ENCODE measurements around the gene DLL3. TPM values are rescaled to one million over a fixed set of nuclear protein-coding genes. Genes with fewer than 3 reads are reported as not detected.
A peak's percentile ranks its signal among the peaks of the same experiment; 100 is the strongest.

The DLL3 gene
- total RNA-seq, 3 donors from 2014 or later: not detected

DNA sequence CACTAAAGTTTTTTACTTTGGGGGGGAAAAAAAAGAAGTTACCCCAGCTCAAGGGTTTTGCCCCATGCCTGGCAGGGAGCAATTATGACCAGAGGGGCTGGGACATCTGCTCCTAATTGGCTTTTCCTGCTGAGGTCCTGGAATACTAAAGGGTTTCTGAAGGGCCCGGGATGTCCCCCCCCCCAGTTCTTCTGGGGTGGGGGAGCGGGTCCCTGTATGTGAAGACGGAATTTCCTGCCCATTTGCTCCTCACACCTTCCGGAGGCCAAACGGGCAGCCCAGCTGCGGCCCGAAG, 1.1 kb upstream of the DLL3 start:
- intact Hi-C loops (cut with DNase I; ENCODE audit: low total_unique reads): no loop called here

DNA sequence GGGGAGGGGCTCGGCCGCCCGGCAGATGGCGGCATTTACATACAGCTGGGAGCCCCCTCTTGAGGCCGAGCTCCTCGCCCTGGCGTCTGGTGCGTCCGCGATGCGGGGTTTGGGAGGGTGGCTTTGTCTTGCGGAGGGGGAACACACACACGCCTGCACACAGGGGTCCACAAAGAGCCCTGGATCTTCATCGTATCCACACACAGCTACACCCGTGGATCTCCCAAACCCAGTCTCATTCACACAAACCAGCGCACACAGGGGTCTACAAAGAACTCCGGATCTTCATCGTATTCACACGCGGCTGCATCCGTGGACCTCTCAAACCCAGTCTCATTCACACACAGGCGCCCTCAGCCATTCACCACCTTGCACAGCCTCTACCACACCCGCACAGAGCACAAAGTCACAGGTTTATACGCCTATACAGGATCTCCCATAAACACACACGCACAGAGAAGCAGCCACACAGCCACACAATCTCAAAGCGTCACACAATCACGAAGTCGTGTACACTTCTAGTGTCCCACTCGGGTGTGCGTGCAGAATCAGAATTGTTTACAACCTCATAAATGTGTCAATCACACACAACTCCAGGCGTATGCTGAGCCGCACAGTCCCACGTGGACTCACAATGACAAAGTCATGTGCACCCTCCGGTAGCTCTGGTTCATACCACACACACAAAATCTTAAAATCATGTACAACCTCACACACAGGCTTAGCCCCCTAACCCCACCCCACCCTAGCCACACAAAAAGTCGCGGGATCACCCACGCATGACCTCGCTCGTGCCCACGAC, 550 bp upstream of the DLL3 start:
- intact Hi-C loops (cut with DNase I; ENCODE audit: low total_unique reads): no loop called here
- no peak overlapping the region for H3K27ac ChIP-seq
- TF ChIP-seq, protein P1, sequence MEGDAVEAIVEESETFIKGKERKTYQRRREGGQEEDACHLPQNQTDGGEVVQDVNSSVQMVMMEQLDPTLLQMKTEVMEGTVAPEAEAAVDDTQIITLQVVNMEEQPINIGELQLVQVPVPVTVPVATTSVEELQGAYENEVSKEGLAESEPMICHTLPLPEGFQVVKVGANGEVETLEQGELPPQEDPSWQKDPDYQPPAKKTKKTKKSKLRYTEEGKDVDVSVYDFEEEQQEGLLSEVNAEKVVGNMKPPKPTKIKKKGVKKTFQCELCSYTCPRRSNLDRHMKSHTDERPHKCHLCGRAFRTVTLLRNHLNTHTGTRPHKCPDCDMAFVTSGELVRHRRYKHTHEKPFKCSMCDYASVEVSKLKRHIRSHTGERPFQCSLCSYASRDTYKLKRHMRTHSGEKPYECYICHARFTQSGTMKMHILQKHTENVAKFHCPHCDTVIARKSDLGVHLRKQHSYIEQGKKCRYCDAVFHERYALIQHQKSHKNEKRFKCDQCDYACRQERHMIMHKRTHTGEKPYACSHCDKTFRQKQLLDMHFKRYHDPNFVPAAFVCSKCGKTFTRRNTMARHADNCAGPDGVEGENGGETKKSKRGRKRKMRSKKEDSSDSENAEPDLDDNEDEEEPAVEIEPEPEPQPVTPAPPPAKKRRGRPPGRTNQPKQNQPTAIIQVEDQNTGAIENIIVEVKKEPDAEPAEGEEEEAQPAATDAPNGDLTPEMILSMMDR (IDR thresholded peaks at IDR 0.05): no peak
- TF ChIP-seq POLR2A (IDR thresholded peaks at IDR 0.05): no peak
- H3K27me3 ChIP-seq: peaks cover 7 to 64% of the 10 kb centered on the region in 2 donors
- no peak for DNase-seq (ENCODE audit: low spot score in 2 of 2)
- H3K9me3 ChIP-seq: no peaks in the 10 kb centered on the region
- H3K4me1 ChIP-seq: peaks cover 3 to 11% of the 10 kb centered on the region in 2 donors
- no peaks in the 10 kb centered on the region for H3K36me3 ChIP-seq
- H3K4me3 ChIP-seq: peak overlapping the region in 1 of 3 donors; percentile 38

More for the DNA sequence above, 1.1 kb upstream of the DLL3 start:
- DNase-seq (ENCODE audit: low spot score in 2 of 2): no peak
- H3K27ac ChIP-seq: no peak overlapping the region
- H3K36me3 ChIP-seq: no peaks in the 10 kb centered on the region
- H3K4me1 ChIP-seq: peaks cover 2 to 11% of the 10 kb centered on the region in 2 donors
- peaks cover 7 to 59% of the 10 kb centered on the region in 2 donors for H3K27me3 ChIP-seq
- H3K9me3 ChIP-seq: no peaks in the 10 kb centered on the region
- H3K4me3 ChIP-seq: peak overlapping the region in 1 of 3 donors; percentile 38
- TF ChIP-seq POLR2A (IDR thresholded peaks at IDR 0.05) (no peak), POLR2AphosphoS5 (IDR thresholded peaks at IDR 0.05) (no peak)
- TF ChIP-seq, protein P1 (IDR thresholded peaks at IDR 0.05): no peak

DNA sequence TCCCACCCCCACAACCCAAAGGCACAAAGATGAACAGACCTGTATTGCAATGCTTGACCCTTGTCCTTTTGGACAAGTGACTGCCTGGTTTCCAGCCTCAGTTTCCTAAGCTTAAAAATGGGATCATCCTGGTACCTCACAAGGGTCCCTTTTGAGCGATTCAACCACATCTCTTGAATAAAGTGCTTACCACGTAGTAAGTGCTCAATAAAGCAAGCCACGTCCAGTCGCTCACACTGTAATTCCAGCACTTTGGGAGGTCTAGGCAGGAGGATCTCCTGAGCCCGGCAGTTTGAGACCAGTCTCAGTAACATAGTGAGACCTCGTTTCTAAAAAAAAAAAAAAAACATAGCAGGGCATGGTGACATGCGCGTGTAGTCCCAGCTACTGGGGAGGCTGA, 1.2 kb downstream of the DLL3 start:
- TF ChIP-seq POLR2A (IDR thresholded peaks at IDR 0.05) (no peak), POLR2AphosphoS5 (IDR thresholded peaks at IDR 0.05) (no peak)
- TF ChIP-seq, protein P1 (IDR thresholded peaks at IDR 0.05): no peak
- H3K4me1 ChIP-seq: peaks cover 3 to 11% of the 10 kb centered on the region in 2 donors
- no peak for DNase-seq (ENCODE audit: low spot score in 2 of 2)
- H3K27me3 ChIP-seq: peaks cover 9 to 81% of the 10 kb centered on the region in 2 donors
- intact Hi-C loops (cut with DNase I; ENCODE audit: low total_unique reads): no loop called here
- no peak overlapping the region for H3K4me3 ChIP-seq
- no peak overlapping the region for H3K27ac ChIP-seq
- no peaks in the 10 kb centered on the region for H3K9me3 ChIP-seq
- no peaks in the 10 kb centered on the region for H3K36me3 ChIP-seq

DNA sequence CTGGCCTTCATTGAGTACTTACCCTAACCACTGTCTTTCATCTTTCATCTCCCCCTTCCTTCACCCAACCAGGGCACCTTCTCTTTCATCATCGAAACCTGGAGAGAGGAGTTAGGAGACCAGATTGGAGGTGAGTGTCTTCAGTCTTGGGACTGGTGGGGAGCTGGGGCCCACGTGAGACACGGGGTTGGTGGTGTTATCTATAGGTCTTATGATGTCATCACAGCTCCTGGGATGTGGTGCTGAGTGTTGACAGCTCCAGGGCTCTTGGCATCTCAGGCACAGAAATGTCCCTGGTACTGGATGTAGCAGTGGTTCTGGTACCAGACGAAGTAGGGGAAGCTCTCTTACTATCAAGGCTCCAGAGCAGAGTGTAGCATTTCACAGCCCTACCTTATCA, 1.8 kb downstream of the DLL3 start:
- H3K27ac ChIP-seq: no peak overlapping the region
- H3K9me3 ChIP-seq: no peaks in the 10 kb centered on the region
- intact Hi-C loops (cut with DNase I; ENCODE audit: low total_unique reads): no loop called here
- H3K27me3 ChIP-seq: peaks cover 9 to 87% of the 10 kb centered on the region in 2 donors
- DNase-seq (ENCODE audit: low spot score in 2 of 2): no peak
- TF ChIP-seq, protein P1 (IDR thresholded peaks at IDR 0.05): no peak
- TF ChIP-seq POLR2A (IDR thresholded peaks at IDR 0.05) (no peak), POLR2AphosphoS5 (IDR thresholded peaks at IDR 0.05) (no peak)
- H3K4me3 ChIP-seq: no peak overlapping the region
- H3K36me3 ChIP-seq: no peaks in the 10 kb centered on the region
- H3K4me1 ChIP-seq: peaks cover 3 to 11% of the 10 kb centered on the region in 2 donors

DNA sequence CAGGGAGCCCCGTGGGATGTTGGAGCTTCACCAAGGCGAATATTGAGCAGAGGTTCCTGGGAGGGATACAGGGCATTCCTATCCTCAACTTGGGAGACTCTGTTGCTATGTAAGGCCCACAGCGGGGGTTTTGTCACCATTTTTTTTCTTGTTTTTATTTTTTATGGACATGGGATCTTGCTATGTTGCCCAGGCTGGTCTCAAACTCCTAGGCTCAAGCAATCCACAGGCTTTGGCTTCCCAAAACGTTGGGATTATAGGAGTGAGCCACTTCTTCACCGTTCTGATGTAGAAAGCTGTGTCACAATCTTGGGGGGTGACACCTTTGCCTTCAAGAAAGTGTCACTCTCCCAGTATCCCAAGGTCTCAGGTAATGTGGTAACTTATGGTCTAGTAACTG, 2.6 kb downstream of the DLL3 start:
- intact Hi-C loops (cut with DNase I; ENCODE audit: low total_unique reads): no loop called here
- no peak overlapping the region for H3K27ac ChIP-seq
- TF ChIP-seq POLR2A (IDR thresholded peaks at IDR 0.05) (no peak), POLR2AphosphoS5 (IDR thresholded peaks at IDR 0.05) (no peak)
- TF ChIP-seq, protein P1 (IDR thresholded peaks at IDR 0.05): no peak

More for the DNA sequence above, 2.6 kb downstream of the DLL3 start:
- H3K4me3 ChIP-seq: no peak overlapping the region
- peaks cover 9 to 90% of the 10 kb centered on the region in 2 donors for H3K27me3 ChIP-seq
- peaks cover 3 to 11% of the 10 kb centered on the region in 2 donors for H3K4me1 ChIP-seq
- no peaks in the 10 kb centered on the region for H3K9me3 ChIP-seq
- no peak for DNase-seq (ENCODE audit: low spot score in 2 of 2)
- H3K36me3 ChIP-seq: no peaks in the 10 kb centered on the region
